ENCODE measurements around the gene NNAT. TPM values are rescaled to one million over a fixed set of nuclear protein-coding genes. Genes with fewer than 3 reads are reported as not detected.

The NNAT gene
- total RNA-seq, 1 experiment from 2014 or later: not detected

- TF ChIP-seq CTCF (conservative IDR thresholded peaks at IDR 0.05; ENCODE audit: low read depth, low read length): no peak
- ChIA-PET POLR2A (ENCODE audit: low non-redundant PET) (no interaction called here), CTCF (no interaction called here)
- no peak for DNase-seq (ENCODE audit: low spot score)
- Histone ChIP-seq H3K9me3 (ENCODE audit: low read depth, low read length, poor library complexity, severe bottlenecking) (no peaks in the 10 kb centered on the region), H3K4me3 (ENCODE audit: low read depth, low read length, poor library complexity, severe bottlenecking) (no peak overlapping the region), H3K36me3 (ENCODE audit: insufficient read depth, low read length, poor library complexity, severe bottlenecking) (no peaks in the 10 kb centered on the region), H3K27ac (ENCODE audit: low read depth, low read length, poor library complexity, severe bottlenecking) (no peak overlapping the region), H3K4me1 (ENCODE audit: insufficient read depth, low read length, poor library complexity, severe bottlenecking) (peaks cover 30% of the 10 kb centered on the region), H3K27me3 (replicated peaks; ENCODE audit: insufficient read depth, low read depth, low read length, poor library complexity) (no peaks in the 10 kb centered on the region)
- intact Hi-C loops (cut with micrococcal nuclease; ENCODE audit: unreplicated experiment): loop anchor here (10.0 kb wide), 1 partner anchor 136 kb away; no protein-coding TSS in a partner anchor
- BruUV-seq (replicated peaks): no TSS peak
These were observed 563 bp upstream of the NNAT start for GRCh38 chr20:37520419-37520955.

DNA sequence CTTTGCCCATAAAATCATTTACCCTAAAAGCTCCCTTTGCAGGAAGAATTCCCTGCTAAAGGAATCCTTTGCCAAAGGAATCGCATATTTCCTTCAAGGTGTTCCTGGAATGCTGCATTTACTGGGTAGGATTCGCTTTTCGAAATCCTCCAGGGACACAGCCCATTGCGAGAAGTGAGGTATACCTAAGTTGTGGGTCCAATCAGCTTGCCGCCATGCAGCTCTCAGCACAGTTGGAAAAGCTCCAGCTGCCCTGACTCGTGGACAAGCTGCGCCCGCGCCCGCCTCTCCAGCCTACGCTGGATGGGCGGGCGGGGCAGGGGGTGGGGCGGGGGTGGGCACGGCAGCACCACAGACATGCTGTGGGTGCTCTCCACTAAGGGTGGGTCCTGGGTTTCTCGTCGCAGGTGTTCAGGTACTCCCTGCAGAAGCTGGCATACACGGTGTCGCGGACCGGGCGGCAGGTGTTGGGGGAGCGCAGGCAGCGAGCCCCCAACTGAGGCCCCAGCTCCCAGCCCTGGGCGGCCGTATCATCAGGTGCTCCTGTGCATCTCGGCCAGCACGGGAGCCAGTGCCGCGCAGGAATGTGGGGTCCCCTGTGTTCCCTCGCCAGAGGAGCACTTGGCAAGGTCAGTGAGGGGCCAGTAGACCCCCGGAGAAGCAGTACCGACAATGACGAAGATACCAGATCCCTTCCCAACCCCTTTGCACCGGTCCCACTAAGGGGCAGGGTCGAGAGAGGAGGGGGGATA lies 1.4 kb downstream of the NNAT start:
- intact Hi-C loops (cut with micrococcal nuclease; ENCODE audit: unreplicated experiment): loop anchor here (10.0 kb wide), 1 partner anchor 138 kb away; no protein-coding TSS in a partner anchor
- Histone ChIP-seq H3K4me1 (ENCODE audit: insufficient read depth, low read length, poor library complexity, severe bottlenecking) (peaks cover 27% of the 10 kb centered on the region), H3K27ac (ENCODE audit: low read depth, low read length, poor library complexity, severe bottlenecking) (no peak overlapping the region), H3K27me3 (replicated peaks; ENCODE audit: insufficient read depth, low read depth, low read length, poor library complexity) (no peaks in the 10 kb centered on the region), H3K9me3 (ENCODE audit: low read depth, low read length, poor library complexity, severe bottlenecking) (no peaks in the 10 kb centered on the region), H3K4me3 (ENCODE audit: low read depth, low read length, poor library complexity, severe bottlenecking) (no peak overlapping the region), H3K36me3 (ENCODE audit: insufficient read depth, low read length, poor library complexity, severe bottlenecking) (no peaks in the 10 kb centered on the region)
- BruUV-seq (replicated peaks): no TSS peak
- TF ChIP-seq EZH2 (IDR thresholded peaks at IDR 0.05; ENCODE audit: borderline replicate concordance, low read depth, low read length, poor library complexity, severe bottlenecking): no peak
- TF ChIP-seq CTCF (conservative IDR thresholded peaks at IDR 0.05; ENCODE audit: low read depth, low read length): no peak
- POLR2A ChIA-PET (ENCODE audit: low non-redundant PET): no interaction called here
- DNase-seq (ENCODE audit: low spot score): no peak
- CTCF ChIA-PET: no interaction called here

- POLR2A ChIA-PET (ENCODE audit: low non-redundant PET): no interaction called here
- no peak overlapping the region for H3K27ac ChIP-seq (ENCODE audit: low read depth, low read length, poor library complexity, severe bottlenecking)
These were observed 2.0 kb downstream of the NNAT start for GRCh38 chr20:37523012-37523391.

More at GRCh38 chr20:37523012-37523391, 2.0 kb downstream of the NNAT start:
- no peak for DNase-seq (ENCODE audit: low spot score)
- Histone ChIP-seq H3K27me3 (replicated peaks; ENCODE audit: insufficient read depth, low read depth, low read length, poor library complexity) (no peaks in the 10 kb centered on the region), H3K36me3 (ENCODE audit: insufficient read depth, low read length, poor library complexity, severe bottlenecking) (no peaks in the 10 kb centered on the region), H3K4me1 (ENCODE audit: insufficient read depth, low read length, poor library complexity, severe bottlenecking) (peaks cover 22% of the 10 kb centered on the region), H3K4me3 (ENCODE audit: low read depth, low read length, poor library complexity, severe bottlenecking) (no peak overlapping the region), H3K9me3 (ENCODE audit: low read depth, low read length, poor library complexity, severe bottlenecking) (no peaks in the 10 kb centered on the region)
- intact Hi-C loops (cut with micrococcal nuclease; ENCODE audit: unreplicated experiment): loop anchor here (10.0 kb wide), 1 partner anchor 138 kb away; no protein-coding TSS in a partner anchor
- TF ChIP-seq EZH2 (IDR thresholded peaks at IDR 0.05; ENCODE audit: borderline replicate concordance, low read depth, low read length, poor library complexity, severe bottlenecking): no peak
- TF ChIP-seq CTCF (conservative IDR thresholded peaks at IDR 0.05; ENCODE audit: low read depth, low read length): no peak
- CTCF ChIA-PET: no interaction called here
- BruUV-seq (replicated peaks): no TSS peak
